BJ (cell line): ENCODE measurements around the gene ALKBH3. TPM values are rescaled to one million over a fixed set of nuclear protein-coding genes. Genes with fewer than 3 reads are reported as not detected.

Experiments
- CTCF ChIA-PET: fragments of 350-600 bp; formaldehyde crosslinking; extraction: SDS; loops from one replicate; lab custom pipeline; 2021; ENCODE audit warnings: antibody characterized with exemption, inconsistent platforms; lab: Yijun Ruan, JAX
- POLR2A ChIA-PET: fragments of 300-600 bp; sonication (Branson Sonifier 250); formaldehyde crosslinking; extraction: SDS; loops from one replicate; lab custom pipeline; 2021; ENCODE audit warnings: antibody characterized with exemption; lab: Charles Lee
- DNase-seq: peaks from one replicate; pipeline ENCODE4 v3.0.0-alpha.2; 2011; ENCODE audit warnings: low read depth
- H3K27me3 ChIP-seq: 2 replicates; pipeline ENCODE4 v1.6.0; 2011; ENCODE audit warnings: low read length; ENCODE audit not compliant: control insufficient read depth, insufficient read depth
- H3K36me3 ChIP-seq: 2 replicates; pipeline ENCODE4 v1.5.1; 2011; ENCODE audit warnings: low read length; ENCODE audit not compliant: control insufficient read depth, insufficient read depth
- H3K4me3 ChIP-seq: 2 replicates; pipeline ENCODE4 v1.5.1; 2011; ENCODE audit warnings: low read depth, mild to moderate bottlenecking, control low read depth, low read length
- CTCF ChIP-seq: IDR thresholded peaks from 2 replicates; pipeline ENCODE4 v1.5.1; 2011; ENCODE audit warnings: low read depth, mild to moderate bottlenecking, control low read depth, inconsistent platforms, low read length, moderate library complexity; ENCODE audit not compliant: insufficient read depth
- polyA plus RNA-seq: library from polyadenylated mRNA; depleted of rRNA; stranded (reverse); fragments of >200 nt; gene quantifications from 2 replicates; pipeline ENCODE4 v1.2.3, GENCODE V29; 2011

Gene ALKBH3
- polyA plus RNA-seq, 1 experiment: 30.2 TPM

GRCh38 chr11:43936076-43936475 is 55.4 kb downstream of the ALKBH3 start:
- H3K36me3 ChIP-seq: no peaks in the 10 kb centered on the region
- no peak for DNase-seq
- peaks cover 5% of the 10 kb centered on the region for H3K27me3 ChIP-seq
- CTCF ChIA-PET: interaction anchor here (0.8 kb wide), 1 partner anchor 11 kb away, joined by 3 read pairs; no protein-coding TSS in a partner anchor
- no peak for TF ChIP-seq CTCF
- no peak overlapping the region for H3K4me3 ChIP-seq
- POLR2A ChIA-PET: no interaction called here

GRCh38 chr11:43937434-43938411 is 57.1 kb downstream of the ALKBH3 start:
- ChIA-PET CTCF (interaction anchor here (0.8 to 1.9 kb wide), 4 partner anchors 9 to 14 kb away, joined by 3 to 4 read pairs (median 3); no protein-coding TSS in a partner anchor), POLR2A (interaction anchor here (0.6 kb wide), 1 partner anchor 20 kb away, joined by 5 read pairs; no protein-coding TSS in a partner anchor)
- H3K36me3 ChIP-seq: no peaks in the 10 kb centered on the region
- no peak for DNase-seq
- no peak overlapping the region for H3K4me3 ChIP-seq
- peak; percentile 8; the same call in 1 of the 2 replicates for TF ChIP-seq CTCF
- H3K27me3 ChIP-seq: peaks cover 13% of the 10 kb centered on the region

GRCh38 chr11:43941257-43941994 is 60.8 kb downstream of the ALKBH3 start:
- no peak for TF ChIP-seq CTCF
- no peak for DNase-seq
- ChIA-PET POLR2A (interaction anchor here (0.6 kb wide), 1 partner anchor 154 kb away, joined by 5 read pairs; the partner anchor contains the start of gene EXT2), CTCF (interaction anchor here (1.9 kb wide), 1 partner anchor 52 kb away, joined by 13 read pairs; no protein-coding TSS in a partner anchor)
- Histone ChIP-seq H3K4me3 (no peak overlapping the region; the same call in 1 of the 2 replicates), H3K27me3 (peaks cover 36% of the 10 kb centered on the region), H3K36me3 (no peaks in the 10 kb centered on the region)

GRCh38 chr11:43942662-43943371 is 62.2 kb downstream of the ALKBH3 start:
- ChIA-PET POLR2A (interaction anchor here (0.6 kb wide), 1 partner anchor 204 kb away, joined by 4 read pairs; no protein-coding TSS in a partner anchor), CTCF (interaction anchor here (2.3 to 7.6 kb wide), 2 partner anchors 27 to 53 kb away, joined by 9 to 50 read pairs; no protein-coding TSS in a partner anchor)
- Histone ChIP-seq H3K36me3 (no peaks in the 10 kb centered on the region), H3K4me3 (peak overlapping the region; percentile 39), H3K27me3 (peaks cover 42% of the 10 kb centered on the region)
- no peak for DNase-seq
- TF ChIP-seq CTCF: no peak
